HG03442 (cell line): ENCODE measurements around the gene ATP8B4.

ENCODE experiments used
- ATAC-seq: cut with Tn5 transposase; IDR thresholded peaks from one replicate; pipeline ENCODE4 v1.9.1; 2021; ENCODE audit warnings: mild to moderate bottlenecking, moderate library complexity; ENCODE audit not compliant: unreplicated experiment

The ATP8B4 gene

GRCh38 chr15:49827311-49827710, 291.7 kb downstream of the ATP8B4 start:
- no peak for ATAC-seq

GRCh38 chr15:49826640-49827234, 292.3 kb downstream of the ATP8B4 start:
- no peak for ATAC-seq

GRCh38 chr15:49824775-49825099, 294.3 kb downstream of the ATP8B4 start:
- ATAC-seq, result no peak

GRCh38 chr15:49823987-49824774, 294.9 kb downstream of the ATP8B4 start:
- no peak for ATAC-seq

- ATAC-seq, result no peak
Measured at GRCh38 chr15:49817100-49817499, 301.9 kb downstream of the ATP8B4 start.

GRCh38 chr15:49815950-49816349, 303.1 kb downstream of the ATP8B4 start:
- no peak for ATAC-seq

GRCh38 chr15:49815526-49815925, 303.5 kb downstream of the ATP8B4 start:
- no peak for ATAC-seq

GRCh38 chr15:49814709-49815108, 304.3 kb downstream of the ATP8B4 start:
- no peak for ATAC-seq

GRCh38 chr15:49813625-49814024, 305.4 kb downstream of the ATP8B4 start:
- no peak for ATAC-seq

- no peak for ATAC-seq
Measured at GRCh38 chr15:49810720-49811119, 308.3 kb downstream of the ATP8B4 start.

GRCh38 chr15:49809894-49810609, 309.0 kb downstream of the ATP8B4 start:
- no peak for ATAC-seq

- ATAC-seq, result no peak
Measured at GRCh38 chr15:49808341-49808740, 310.7 kb downstream of the ATP8B4 start.
